GM19099 (cell line): ENCODE results near the gene AIG1.

ENCODE experiments used
- POLR2A ChIP-seq: IDR thresholded peaks from 3 replicates; pipeline ENCODE4 v1.6.1; 2011; ENCODE audit warnings: low read depth; ENCODE audit not compliant: insufficient read length; ENCODE audit errors: extremely low read depth

Gene AIG1

DNA sequence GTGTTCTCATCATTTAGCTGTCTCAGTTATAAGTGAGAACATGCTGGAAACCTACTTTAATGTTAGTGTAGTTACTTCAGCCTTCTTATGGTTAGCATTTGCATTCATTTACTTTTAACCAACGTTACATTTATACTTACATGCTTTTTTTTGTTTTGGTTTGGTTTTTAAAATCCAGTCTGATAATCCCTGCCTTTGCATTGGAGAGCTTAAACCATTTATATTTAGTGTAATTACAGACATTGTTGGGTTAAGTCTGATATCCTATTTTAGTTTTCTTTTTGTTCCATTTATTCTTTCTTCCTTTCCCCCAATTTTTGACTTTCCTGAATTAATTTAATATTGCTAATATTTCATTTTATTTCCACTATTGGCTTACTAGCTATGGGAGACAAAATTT is 70.2 kb downstream of the AIG1 start:
- TF ChIP-seq POLR2A, result no peak

DNA sequence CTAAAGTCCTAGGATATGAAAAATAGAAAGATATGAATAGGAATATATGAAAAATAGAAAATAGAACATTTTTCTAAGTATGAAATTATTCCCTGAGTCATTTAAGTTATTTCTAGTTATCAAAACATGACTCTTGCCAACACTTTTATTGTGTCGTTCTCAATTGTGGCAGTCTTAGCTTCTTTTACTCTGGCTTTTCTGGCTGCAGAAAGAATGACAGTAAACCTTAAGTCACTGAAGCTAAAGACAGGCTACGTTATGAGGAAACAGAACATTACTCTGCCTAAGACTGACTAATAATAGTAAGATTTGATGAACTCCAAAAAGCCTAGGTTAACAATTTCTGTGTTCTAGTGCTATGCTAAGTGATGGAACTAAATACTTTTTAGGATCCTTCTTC is 74.6 kb downstream of the AIG1 start:
- TF ChIP-seq POLR2A, result no peak

DNA sequence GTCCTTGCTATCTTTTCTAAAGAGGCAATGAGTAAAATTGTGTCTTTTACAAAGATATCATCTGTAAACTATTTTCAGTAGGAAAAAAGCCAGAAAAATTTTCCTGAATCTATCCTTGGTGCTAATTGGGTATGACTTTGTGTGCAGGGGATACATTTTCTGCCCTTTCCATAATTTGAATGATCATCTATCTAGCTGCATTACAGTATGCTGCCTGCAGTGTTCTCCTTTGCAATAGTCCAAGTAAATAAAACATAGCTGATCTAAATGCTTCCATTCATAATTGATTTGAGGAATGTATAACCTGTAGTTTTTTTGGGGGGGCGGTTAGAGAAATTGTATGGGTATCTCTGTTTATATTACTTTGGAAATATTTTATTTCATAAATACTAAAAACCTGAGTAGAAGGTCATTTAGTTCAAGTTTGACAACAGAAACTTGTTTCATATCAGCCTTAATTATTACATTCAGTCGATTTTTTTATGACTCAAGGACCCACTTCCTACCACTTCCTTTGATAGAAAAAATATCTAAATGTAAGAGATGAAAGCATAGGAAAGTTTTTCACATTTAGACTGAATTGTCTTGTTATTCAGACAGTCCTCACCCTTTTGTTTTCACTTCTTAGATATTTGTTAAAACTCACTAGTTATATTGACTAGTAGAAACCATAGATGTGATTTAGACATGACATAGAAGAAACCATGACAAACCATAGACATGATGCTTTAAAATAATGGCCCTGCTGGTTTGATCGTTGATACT is 75.3 kb downstream of the AIG1 start:
- no peak for TF ChIP-seq POLR2A

DNA sequence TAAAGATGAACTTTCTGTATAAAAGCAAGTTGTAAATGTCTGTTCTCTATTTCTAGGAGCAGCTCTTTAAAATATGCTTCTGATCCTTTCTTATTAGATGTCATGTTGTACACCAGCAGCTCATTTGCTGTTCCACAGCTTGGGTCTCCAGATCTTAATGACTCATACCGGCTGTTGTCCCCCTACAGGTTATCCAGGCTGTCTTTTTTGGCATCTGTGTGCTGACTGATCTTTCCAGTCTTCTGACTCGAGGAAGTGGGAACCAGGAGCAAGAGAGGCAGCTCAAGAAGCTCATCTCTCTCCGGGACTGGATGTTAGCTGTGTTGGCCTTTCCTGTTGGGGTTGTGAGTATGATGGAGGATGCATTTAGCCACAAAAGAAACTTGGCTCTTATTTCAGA is 76.0 kb downstream of the AIG1 start:
- no peak for TF ChIP-seq POLR2A

DNA sequence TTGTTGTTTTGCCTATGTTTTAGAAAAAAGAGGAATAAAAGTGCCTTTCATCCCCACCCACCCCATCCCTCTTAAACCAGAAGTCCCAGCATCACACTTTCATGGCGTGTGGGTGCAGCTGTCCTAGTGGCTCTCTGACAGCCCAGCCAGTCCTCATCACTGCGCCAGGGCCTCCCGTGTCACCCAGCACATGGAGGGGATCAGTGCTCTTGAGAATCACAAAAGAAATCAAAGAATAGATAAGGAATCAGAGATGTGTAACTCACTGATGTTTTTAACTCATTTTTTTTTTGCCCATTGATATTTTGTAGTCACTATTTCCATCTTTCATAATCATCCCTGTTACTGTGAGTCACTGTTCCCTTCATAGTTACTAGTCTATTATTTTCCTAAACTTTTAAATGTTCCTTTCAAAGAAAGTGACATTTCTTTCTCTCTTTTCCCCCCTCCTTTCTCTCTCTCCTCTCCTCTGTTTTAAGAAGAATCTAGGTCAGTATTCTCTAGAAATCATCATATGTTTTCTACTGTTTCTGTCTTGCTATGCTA is 78.6 kb downstream of the AIG1 start:
- no peak for TF ChIP-seq POLR2A

DNA sequence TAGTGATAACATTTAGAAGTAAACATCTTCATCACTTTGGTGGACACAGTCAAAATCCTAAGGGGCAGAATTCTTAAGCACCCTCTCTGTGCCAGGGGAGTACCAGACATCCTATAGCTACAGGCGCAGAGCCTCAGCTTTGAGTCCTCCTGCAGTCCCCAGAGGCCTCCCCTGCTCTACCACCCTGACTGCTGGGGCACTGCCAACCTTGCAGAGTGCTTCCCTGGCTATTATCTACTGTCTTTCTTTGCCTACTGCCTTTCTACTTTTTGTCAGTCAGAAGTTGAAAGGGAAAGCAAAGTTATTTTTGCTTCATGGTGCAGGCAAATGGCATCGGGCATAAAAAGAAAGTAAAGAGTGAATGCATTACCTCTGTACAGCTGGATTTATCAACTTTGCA is 80.1 kb downstream of the AIG1 start:
- no peak for TF ChIP-seq POLR2A

DNA sequence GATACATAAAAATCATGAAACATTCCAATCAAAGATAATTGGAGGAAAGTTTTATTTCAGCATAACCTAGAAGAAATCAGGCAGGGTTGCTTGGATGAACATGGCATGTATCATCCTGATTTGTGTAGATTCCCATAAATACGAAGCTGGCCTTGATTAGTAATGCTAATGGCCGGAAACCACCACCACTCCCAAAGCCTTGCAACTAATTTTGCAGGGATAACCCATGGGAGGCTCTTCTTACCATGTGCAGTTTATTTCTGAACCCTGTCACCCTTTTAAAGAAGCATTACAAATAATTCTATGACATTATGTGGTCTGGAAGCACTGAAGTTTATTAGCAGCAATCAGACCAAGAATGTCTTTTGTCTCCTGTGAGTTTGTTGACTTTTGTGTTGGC is 80.8 kb downstream of the AIG1 start:
- TF ChIP-seq POLR2A, result no peak

DNA sequence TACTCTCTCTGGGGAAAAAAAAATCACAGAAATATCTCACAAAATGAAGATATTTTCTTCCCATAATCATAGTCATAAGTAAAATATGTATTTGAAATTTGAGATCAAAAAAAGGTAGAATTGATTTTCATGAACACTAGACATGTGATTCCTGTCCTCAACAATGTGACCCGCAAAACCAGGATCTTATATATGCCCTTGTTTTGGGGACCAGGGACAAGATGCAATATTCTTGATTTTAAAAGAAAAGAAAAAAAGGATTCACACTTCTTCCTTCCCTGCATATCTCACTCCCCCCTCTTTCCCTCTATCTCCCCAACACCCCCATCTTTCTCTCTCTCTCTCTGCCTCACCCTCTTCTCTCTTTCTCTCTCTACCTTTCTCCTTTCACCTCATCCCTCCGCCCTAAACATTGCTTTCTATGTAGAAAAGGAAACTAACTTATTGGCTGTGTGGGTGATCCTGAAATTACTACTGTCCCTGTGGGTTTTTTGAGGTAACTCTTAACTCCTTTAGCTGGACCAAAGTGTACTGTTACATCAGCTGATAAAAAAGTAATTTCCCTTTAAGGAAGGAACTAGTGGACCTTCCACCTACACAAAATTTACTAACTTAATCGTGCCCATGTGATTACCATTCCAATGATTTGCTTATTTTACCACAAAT is 85.6 kb downstream of the AIG1 start:
- no peak for TF ChIP-seq POLR2A

DNA sequence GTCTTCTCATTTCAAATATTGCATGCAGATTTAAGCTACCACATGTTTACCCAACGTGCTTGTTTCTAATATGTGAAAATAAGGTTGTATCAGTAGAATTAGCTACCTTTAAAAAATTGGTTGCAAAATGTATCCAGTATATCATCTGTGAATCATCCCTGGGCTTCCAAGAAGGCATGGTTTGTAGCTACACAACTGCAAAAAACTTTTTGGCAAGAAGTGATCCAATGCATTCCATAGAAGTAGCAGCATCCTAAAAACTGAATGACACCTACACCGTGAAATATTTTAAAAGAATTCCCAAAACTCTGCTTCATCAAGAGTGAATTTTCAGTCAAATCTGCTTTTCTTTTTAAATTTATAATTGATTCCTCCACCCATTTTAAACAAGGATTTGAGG is 89.1 kb downstream of the AIG1 start:
- TF ChIP-seq POLR2A, result no peak

DNA sequence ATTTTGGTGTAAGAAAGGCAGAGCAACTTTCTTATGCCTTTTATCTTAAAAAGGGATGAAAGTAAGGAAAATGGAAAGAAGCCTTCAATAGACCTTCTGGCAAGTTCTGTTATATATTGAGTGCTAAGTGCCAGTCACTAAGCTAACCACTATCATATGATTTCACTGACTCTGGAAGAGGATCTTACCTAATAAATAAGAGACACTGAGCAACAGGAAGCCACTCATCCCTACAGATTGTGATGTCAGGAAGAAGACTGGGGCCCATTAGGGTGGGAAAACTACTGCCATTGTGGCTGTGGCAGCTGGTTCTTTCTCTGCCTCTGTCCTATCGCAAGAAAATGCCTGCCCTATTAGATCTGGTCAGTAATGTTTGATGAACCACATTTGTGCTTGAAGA is 89.6 kb downstream of the AIG1 start:
- TF ChIP-seq POLR2A, result no peak

DNA sequence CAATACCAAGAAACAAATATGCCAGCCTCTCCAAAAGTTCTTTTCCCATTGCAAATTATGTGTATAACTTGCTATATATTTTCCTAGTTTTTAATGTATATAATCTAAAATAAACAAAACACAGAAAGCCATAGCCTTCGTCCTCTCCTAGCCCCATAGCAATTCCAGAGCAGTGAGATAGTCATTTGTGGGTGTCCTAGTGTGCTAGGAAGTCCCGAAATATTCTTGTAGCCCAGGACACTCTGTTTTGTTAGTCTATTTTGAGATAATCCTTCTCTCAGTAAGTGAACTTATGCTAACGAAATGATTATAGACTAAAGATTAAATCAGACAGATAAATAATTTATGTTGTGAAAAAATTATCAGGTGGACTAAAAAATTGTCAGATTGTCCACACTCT is 90.7 kb downstream of the AIG1 start:
- TF ChIP-seq POLR2A, result no peak

DNA sequence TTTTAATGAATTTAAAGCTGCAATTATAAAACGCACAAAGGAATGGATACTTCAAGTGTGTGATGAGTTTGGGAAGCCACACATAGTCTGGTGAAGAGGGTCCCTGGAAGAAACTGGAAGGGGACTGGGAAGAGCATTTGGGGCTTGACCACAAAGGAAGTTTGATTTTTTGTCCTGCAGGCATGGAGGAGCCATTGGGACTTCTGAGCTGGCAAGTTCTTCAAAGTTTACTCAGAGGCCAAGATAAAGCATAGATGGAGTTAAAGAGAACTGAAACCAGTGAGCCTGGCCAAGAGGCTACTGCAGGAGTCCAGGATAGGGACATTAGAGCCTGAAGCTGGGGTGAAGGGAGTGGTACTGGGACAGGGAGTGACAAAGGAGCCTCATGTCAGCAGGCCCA is 95.0 kb downstream of the AIG1 start:
- no peak for TF ChIP-seq POLR2A

DNA sequence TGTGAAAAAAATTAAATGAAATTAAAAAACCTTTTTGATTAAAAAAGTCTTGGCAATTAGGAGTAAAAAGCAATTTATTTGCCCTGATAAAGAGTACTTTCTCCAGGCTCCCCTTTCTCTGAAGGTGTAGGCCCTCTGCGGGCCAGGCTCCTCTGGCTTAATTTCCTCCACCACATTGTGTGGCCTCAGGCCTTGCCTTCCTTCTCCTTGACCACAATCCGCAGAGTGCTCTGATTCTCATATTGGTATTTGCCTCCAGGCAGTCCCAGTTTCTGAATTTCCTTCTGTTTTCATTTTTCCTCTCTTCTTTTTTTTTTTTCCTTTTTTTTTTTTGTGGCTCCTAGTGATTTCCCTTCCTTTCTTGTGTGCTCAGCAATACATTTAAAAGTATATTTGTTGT is 96.4 kb downstream of the AIG1 start:
- no peak for TF ChIP-seq POLR2A

DNA sequence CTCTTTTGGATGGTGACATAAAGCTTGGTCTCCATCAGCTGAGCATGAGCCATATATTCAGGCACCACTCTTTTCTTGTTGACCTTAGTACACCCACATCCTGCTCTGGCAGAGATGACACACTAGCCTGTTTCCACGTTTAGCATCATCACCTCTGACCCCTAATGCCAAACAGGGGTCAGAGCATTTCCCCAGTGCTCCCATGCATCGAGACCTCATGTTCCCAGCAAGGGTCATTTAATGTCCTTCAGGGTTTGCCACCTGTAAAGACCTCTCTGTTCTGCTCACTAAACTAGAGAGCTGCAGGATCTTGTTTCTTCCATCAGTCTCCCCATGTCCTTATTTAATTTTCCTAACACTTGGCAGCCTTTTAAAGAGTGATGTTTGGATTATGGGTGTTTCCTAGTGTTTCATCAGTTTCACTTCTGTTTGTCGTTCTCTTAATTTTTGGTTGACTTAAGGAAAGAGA is 97.5 kb downstream of the AIG1 start:
- TF ChIP-seq POLR2A, result no peak

DNA sequence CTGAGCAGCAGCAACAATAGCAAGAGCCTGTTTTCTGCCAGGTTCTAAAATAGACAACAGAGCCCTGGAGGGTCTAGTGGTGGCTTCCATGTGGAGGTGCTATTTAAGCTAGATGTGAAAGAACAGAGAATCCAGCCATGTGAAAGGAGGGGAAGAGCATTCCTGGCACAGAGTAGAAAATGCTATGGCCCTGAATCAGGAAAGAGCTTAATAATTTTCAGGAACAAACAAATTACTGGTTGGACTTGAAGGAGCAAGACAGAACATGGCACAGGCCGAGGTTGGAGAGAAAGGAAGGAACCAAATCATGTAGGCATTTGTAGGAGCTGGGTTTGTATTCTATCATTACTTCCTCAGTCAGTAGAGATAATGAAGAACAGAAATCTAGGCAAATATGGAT is 98.3 kb downstream of the AIG1 start:
- TF ChIP-seq POLR2A, result no peak

DNA sequence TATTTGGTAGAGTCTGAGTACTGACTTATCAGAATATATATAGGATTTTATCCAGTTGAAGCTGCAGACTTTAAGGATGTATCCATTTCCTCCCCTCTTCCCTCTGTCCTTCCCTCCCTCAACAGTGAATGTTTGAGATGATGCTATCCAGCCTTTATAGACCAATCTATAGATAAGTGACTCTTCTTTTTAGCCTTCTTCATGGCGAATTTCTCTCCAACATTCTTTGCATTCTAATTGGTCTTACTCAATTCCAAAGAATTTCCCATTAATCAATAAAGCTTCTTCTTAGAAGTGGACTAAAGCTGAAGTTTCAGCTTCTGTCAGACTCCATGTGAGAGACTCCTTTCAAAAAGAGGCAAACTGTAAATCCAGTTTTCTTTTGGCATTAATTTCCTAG is 99.3 kb downstream of the AIG1 start:
- TF ChIP-seq POLR2A, result no peak
